Stimulated activated naive CD4-positive, alpha-beta T cell treated with Interleukin-2 at 50 U/mL for 16 hours (primary cell): ENCODE results near the gene URB1.
"Not testable (repeated sequence)": the region's sequence is repeated elsewhere in the genome, so short reads cannot be mapped to it uniquely, and the experiment has no call there.

Experiments
- DNase-seq: peaks from one replicate; lab custom pipeline; 2025; lab: John Stamatoyannopoulos, UW

URB1 gene

GRCh38 chr21:32297449-32297848 is 95.4 kb downstream of the URB1 start:
- DNase-seq = no peak

- no peak for DNase-seq
Observed at GRCh38 chr21:32285476-32285875, 107.3 kb downstream of the URB1 start.

- no peak for DNase-seq
Observed at GRCh38 chr21:32282992-32283391, 109.8 kb downstream of the URB1 start.

- DNase-seq = no peak
Observed at GRCh38 chr21:32281531-32281930, 111.3 kb downstream of the URB1 start.

GRCh38 chr21:32279377-32279680 is 113.5 kb downstream of the URB1 start:
- no peak for DNase-seq

GRCh38 chr21:32278518-32279376 is 114.1 kb downstream of the URB1 start, which contains the start of gene MIS18A:
Gene MIS18A, minus strand, starts transcription at chr21:32279049. Its CDS starts 35 bp downstream, at chr21:32279014.
- peak; percentile 98 for DNase-seq

- no peak for DNase-seq
Observed at GRCh38 chr21:32278103-32278502, 114.7 kb downstream of the URB1 start.

- no peak for DNase-seq
Observed at GRCh38 chr21:32276671-32277070, 116.1 kb downstream of the URB1 start.

GRCh38 chr21:32270748-32271147 is 122.1 kb downstream of the URB1 start:
- no peak for DNase-seq

- not testable (repeated sequence) for DNase-seq
Observed at GRCh38 chr21:32265321-32265720, 127.5 kb downstream of the URB1 start.

GRCh38 chr21:32261929-32262328 is 130.9 kb downstream of the URB1 start:
- no peak for DNase-seq
